Measurements from ENCODE around the gene ST3GAL4.

Gene ST3GAL4

GRCh38 chr11:126409620-126409985, 54.1 kb downstream of the ST3GAL4 start:
- no peak for DNase-seq

GRCh38 chr11:126410649-126411048, 55.2 kb downstream of the ST3GAL4 start:
- no peak for DNase-seq

GRCh38 chr11:126411971-126412381, 56.5 kb downstream of the ST3GAL4 start:
- no peak for DNase-seq

GRCh38 chr11:126413426-126413825, 57.9 kb downstream of the ST3GAL4 start:
- DNase-seq = no peak

- DNase-seq = no peak
Measured at GRCh38 chr11:126413843-126414405, 58.4 kb downstream of the ST3GAL4 start.

- DNase-seq = no peak
Measured at GRCh38 chr11:126414615-126415014, 59.1 kb downstream of the ST3GAL4 start.

GRCh38 chr11:126415128-126415527, 59.6 kb downstream of the ST3GAL4 start:
- DNase-seq = no peak

- DNase-seq = no peak
Measured at GRCh38 chr11:126415669-126416420, 60.4 kb downstream of the ST3GAL4 start.

- DNase-seq = no peak
Measured at GRCh38 chr11:126416542-126417090, 61.1 kb downstream of the ST3GAL4 start.

- DNase-seq = no peak
Measured at GRCh38 chr11:126417091-126417862, 61.8 kb downstream of the ST3GAL4 start.

- DNase-seq = no peak
Measured at GRCh38 chr11:126418887-126419286, 63.4 kb downstream of the ST3GAL4 start.

- no peak for DNase-seq
Measured at GRCh38 chr11:126419801-126420697, 64.6 kb downstream of the ST3GAL4 start.

- DNase-seq = no peak
Measured at GRCh38 chr11:126420698-126421256, 65.3 kb downstream of the ST3GAL4 start.

GRCh38 chr11:126421271-126421671, 65.8 kb downstream of the ST3GAL4 start:
- DNase-seq = no peak

GRCh38 chr11:126422446-126422845, 67.0 kb downstream of the ST3GAL4 start:
- DNase-seq = no peak

GRCh38 chr11:126423154-126423553, 67.7 kb downstream of the ST3GAL4 start:
- no peak for DNase-seq

- no peak for DNase-seq
Measured at GRCh38 chr11:126423743-126424142, 68.3 kb downstream of the ST3GAL4 start.

- DNase-seq = no peak
Measured at GRCh38 chr11:126424471-126425039, 69.1 kb downstream of the ST3GAL4 start.

- no peak for DNase-seq
Measured at GRCh38 chr11:126426106-126426505, 70.6 kb downstream of the ST3GAL4 start.

GRCh38 chr11:126426820-126427749, 71.6 kb downstream of the ST3GAL4 start:
- DNase-seq = no peak

All from NCI-H1417 treated with DMSO at 0.1 percent for 48 hours (cell line).